Measurements from ENCODE around the gene C1orf232.

C1orf232 gene

DNA sequence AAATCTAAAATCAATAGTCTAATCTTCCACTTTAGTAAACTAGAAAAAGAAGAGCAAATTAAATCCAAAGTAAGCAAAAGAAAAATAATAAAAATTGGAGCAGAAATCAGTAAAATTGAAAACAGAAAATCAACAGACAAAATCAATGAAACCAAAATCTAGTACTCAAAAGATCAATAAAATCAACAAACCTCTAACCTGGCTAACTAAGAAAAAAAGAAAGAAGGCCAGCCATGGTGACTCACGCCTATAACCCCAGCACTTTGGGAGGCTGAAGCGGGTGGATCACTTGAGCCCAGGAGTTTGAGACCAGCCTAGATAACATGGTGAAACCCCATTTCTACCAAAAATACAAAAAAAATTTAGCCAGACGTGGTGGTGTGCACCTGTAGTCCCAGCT, 34.3 kb downstream of the C1orf232 start:
- Histone ChIP-seq H3K4me3 (ENCODE audit: low read depth, low read length) (no peak overlapping the region), H3K27ac (no peak overlapping the region), H3K36me3 (replicated peaks) (no peaks in the 10 kb centered on the region), H3K27me3 (replicated peaks) (no peaks in the 10 kb centered on the region)
- in situ Hi-C loops (cut with HindIII; ENCODE audit: low pct_ligation_motif_present, low sequenced_read_pairs), result no loop called here
- TF ChIP-seq CTCF (IDR thresholded peaks at IDR 0.05; ENCODE audit: low read depth, low read length, missing control alignments), result no peak
- DNase-seq, result no peak

GRCh38 chr1:26132834-26133167, 36.0 kb downstream of the C1orf232 start:
- H3K4me3 ChIP-seq (ENCODE audit: low read depth, low read length), result no peak overlapping the region
- H3K27ac ChIP-seq, result no peak overlapping the region
- no peaks in the 10 kb centered on the region for H3K36me3 ChIP-seq (replicated peaks)
- H3K27me3 ChIP-seq (replicated peaks), result no peaks in the 10 kb centered on the region
- no peak for DNase-seq
- no peak for TF ChIP-seq CTCF (IDR thresholded peaks at IDR 0.05; ENCODE audit: low read depth, low read length, missing control alignments)
- in situ Hi-C loops (cut with HindIII; ENCODE audit: low pct_ligation_motif_present, low sequenced_read_pairs), result no loop called here

GRCh38 chr1:26132128-26132833, 36.5 kb downstream of the C1orf232 start:
- DNase-seq, result no peak

GRCh38 chr1:26130695-26131094, 38.1 kb downstream of the C1orf232 start:
- no peak for DNase-seq
- in situ Hi-C loops (cut with HindIII; ENCODE audit: low pct_ligation_motif_present, low sequenced_read_pairs), result no loop called here
- no peak for TF ChIP-seq CTCF (IDR thresholded peaks at IDR 0.05; ENCODE audit: low read depth, low read length, missing control alignments)
- Histone ChIP-seq H3K36me3 (replicated peaks) (no peaks in the 10 kb centered on the region), H3K27ac (no peak overlapping the region), H3K27me3 (replicated peaks) (no peaks in the 10 kb centered on the region), H3K4me3 (ENCODE audit: low read depth, low read length) (no peak overlapping the region)

More at GRCh38 chr1:26132128-26132833, 36.5 kb downstream of the C1orf232 start:
- Histone ChIP-seq H3K27ac (no peak overlapping the region), H3K27me3 (replicated peaks) (no peaks in the 10 kb centered on the region), H3K4me3 (ENCODE audit: low read depth, low read length) (no peak overlapping the region), H3K36me3 (replicated peaks) (no peaks in the 10 kb centered on the region)
- TF ChIP-seq CTCF (IDR thresholded peaks at IDR 0.05; ENCODE audit: low read depth, low read length, missing control alignments), result no peak
- in situ Hi-C loops (cut with HindIII; ENCODE audit: low pct_ligation_motif_present, low sequenced_read_pairs), result no loop called here

- DNase-seq, result no peak
- no peaks in the 10 kb centered on the region for H3K27me3 ChIP-seq (replicated peaks)
- H3K27ac ChIP-seq, result no peak overlapping the region
- H3K36me3 ChIP-seq (replicated peaks), result no peaks in the 10 kb centered on the region
- no peak for TF ChIP-seq CTCF (IDR thresholded peaks at IDR 0.05; ENCODE audit: low read depth, low read length, missing control alignments)
- no peak overlapping the region for H3K4me3 ChIP-seq (ENCODE audit: low read depth, low read length)
- in situ Hi-C loops (cut with HindIII; ENCODE audit: low pct_ligation_motif_present, low sequenced_read_pairs), result no loop called here
Measured at GRCh38 chr1:26129778-26130177, 39.0 kb downstream of the C1orf232 start.
